ENCODE measurements around the gene CNTN5.

The CNTN5 gene

GRCh38 chr11:100340466-100341319 lies 1319.9 kb downstream of the CNTN5 start:
- no peak for DNase-seq

DNA sequence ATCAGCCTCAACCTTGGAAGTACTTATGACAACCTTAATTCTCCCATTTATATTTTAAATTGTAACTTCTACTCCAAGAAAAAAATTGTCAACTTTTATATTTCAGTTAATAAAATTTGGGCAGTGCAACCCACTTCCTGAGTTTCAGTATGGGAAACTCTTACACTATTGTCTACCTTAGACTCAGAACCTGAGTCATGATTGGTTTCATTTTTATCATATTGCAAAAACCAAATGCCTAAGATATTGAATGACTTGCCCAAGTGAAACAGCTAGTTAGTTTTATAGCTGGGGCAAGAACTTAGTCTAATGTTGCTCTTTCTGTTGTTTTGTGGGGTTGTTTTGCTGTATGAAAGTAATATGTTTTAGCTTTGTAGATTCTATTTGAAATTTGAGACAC lies 1332.3 kb downstream of the CNTN5 start:
- no peak for DNase-seq

GRCh38 chr11:100354736-100355135 lies 1334.0 kb downstream of the CNTN5 start:
- DNase-seq = no peak

DNA sequence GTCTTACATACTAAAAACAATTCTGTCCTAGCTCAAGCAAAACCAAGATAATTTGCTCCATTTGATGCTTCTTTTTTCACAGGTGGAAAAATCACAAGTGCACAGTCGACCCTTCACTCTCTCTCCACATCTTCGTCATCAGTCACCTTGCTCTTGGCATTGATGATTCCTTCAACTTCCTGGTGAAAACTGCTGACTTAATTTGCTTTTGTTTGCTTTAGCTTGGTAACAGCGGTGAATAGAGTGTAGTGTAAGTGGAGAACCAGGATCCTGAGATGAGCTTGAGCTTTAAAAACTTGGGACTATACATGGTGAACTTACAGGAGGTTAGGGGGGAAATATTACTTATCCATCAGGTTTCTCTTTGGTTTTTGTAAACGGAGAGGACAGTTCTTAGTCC lies 1335.3 kb downstream of the CNTN5 start:
- no peak for DNase-seq

DNA sequence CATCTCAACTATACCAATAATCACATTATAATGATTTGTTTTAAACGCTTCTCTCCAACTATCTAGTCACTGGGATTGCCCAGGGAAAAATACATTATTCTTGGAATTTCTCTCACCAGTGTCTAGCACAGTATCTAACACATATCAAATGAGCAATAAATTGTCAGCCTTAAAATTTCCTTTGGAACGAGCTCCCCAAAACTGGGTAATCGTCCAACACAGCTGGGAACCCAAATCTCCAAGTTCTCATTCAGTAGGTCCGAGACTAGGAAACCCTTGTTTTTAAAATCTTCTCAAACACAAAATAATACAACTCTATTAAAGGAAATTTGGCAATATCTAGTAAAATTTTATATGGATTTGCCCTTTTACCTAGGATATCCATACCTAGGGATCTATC lies 1338.5 kb downstream of the CNTN5 start:
- no peak for DNase-seq

GRCh38 chr11:100367892-100368291 lies 1347.1 kb downstream of the CNTN5 start:
- no peak for DNase-seq

DNA sequence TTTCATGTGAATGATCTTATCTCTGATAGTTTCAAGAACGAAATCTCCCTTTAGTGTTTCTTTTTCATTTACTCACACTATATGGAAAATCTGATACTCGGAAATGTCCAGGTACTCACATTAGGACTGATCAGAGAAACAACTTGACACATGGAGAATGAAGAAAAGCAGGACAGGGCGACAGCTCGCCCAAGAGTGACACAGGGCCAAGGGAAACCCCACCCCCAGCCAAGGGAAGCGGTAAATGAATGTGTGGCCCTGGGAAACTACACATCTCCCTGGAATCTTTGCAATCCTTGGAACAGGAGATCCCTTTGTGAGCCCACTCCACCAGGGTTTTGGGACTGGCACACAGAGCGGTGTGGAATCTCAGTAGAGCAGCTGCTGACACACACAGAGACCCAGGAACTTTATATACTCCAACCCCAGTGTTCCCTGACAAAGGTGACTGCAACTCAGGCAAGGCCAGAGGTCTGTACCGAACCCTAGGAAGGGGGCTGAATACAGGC lies 1362.7 kb downstream of the CNTN5 start:
- DNase-seq = no peak

- DNase-seq = no peak
These were observed 1375.5 kb downstream of the CNTN5 start for GRCh38 chr11:100396266-100396665.

DNA sequence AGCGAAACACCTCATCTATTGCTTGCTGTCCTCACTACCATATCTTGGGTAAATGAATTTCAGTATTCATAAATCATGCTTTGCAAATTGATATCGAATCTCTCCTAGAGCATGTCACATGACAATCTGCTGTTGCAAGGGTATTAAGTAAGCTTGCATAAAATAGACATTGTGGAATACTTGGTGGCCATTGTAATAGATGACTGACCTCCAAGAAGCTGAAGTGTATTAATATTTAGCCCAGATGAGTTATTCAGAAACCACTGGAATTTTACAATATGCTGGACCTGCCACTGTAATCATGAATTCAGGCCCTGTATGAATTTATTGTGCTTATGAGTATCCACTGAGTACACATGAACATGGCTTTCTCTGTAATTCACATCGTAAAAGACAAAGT lies 1376.7 kb downstream of the CNTN5 start:
- DNase-seq = no peak

DNA sequence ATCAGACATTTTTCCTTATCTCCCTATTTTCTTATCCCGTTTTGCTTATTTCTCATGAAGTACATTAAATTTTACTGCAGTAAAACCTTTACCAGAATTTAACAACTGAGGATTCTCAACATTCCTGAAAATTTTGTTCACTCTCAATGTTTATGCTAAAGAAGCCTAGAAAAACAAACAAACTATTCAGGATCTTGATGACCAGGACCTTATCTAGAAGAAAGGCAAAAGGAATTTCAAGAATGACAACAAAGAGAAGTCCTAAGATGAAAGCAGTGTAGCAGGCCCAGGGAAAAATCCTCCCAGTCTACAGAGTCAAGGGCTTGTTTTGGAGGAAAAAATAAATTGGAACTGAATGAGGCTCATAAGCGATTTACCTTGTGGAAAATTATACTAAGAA lies 1383.1 kb downstream of the CNTN5 start:
- peak; percentile 1 for DNase-seq

DNA sequence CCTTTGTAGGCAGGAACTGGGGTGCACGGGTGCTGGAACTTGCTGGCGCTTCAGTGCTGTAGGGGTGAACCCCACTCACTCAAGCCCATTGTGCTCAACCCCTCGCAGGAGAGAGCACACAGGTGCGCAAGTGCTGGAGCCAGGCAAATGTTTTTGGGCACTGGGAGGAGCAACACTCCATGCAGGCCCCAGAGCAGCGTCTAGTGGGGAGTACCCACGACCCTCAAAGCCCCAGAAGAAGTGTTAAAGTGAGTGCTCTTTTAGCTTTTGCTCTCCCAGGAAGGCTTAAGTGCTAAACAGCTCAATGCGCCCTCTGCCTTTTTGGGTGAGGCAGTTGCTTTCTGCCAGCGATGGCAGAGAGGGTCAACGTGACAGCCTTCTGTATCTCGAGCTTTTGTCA lies 1384.2 kb downstream of the CNTN5 start:
- DNase-seq = no peak

All from fibroblast of skin of abdomen (primary cell).